SH-SY5Y (cell line): ENCODE measurements around the gene PROK2.

Experiments
- GATA2 ChIP-seq: IDR thresholded peaks from 2 replicates; pipeline ENCODE4 v1.6.1; 2011; ENCODE audit warnings: mild to moderate bottlenecking, low read depth, low read length
- GATA3 ChIP-seq: IDR thresholded peaks from 2 replicates; pipeline ENCODE4 v1.6.1; 2011; ENCODE audit warnings: low read depth, mild to moderate bottlenecking, low read length, moderate library complexity

GRCh38 chr3:71752831-71753700 lies 31.9 kb downstream of the PROK2 start:
- TF ChIP-seq GATA2 (no peak), GATA3 (no peak)
